Esophagus squamous epithelium (tissue), 4 donors: Measurements from ENCODE around the gene ADAMTSL2.

Experiments
- POLR2A ChIP-seq, 4 donors: fragments of 450-650 bp; IDR thresholded peaks; one replicate each; pipeline ENCODE4 v1.6.1; 2017; ENCODE audit warnings: antibody characterized with exemption in 4 of 4, mild to moderate bottlenecking in 4 of 4, moderate library complexity in 3 of 4
- TF ChIP-seq, protein P1 (sequence below), 6 experiments: fragments of 450-650 bp in 4 of 6; fragments of 200-600 bp in 2 of 6; sonication (generic) in 2 of 6; IDR thresholded peaks; one replicate each; pipeline ENCODE4 v1.5.1; 2016 to 2019; ENCODE audit warnings: antibody characterized with exemption in 6 of 6, mild to moderate bottlenecking in 4 of 6, moderate library complexity in 4 of 6

GRCh38 chr9:133581011-133581410, 46.5 kb downstream of the ADAMTSL2 start:
- TF ChIP-seq, protein P1, sequence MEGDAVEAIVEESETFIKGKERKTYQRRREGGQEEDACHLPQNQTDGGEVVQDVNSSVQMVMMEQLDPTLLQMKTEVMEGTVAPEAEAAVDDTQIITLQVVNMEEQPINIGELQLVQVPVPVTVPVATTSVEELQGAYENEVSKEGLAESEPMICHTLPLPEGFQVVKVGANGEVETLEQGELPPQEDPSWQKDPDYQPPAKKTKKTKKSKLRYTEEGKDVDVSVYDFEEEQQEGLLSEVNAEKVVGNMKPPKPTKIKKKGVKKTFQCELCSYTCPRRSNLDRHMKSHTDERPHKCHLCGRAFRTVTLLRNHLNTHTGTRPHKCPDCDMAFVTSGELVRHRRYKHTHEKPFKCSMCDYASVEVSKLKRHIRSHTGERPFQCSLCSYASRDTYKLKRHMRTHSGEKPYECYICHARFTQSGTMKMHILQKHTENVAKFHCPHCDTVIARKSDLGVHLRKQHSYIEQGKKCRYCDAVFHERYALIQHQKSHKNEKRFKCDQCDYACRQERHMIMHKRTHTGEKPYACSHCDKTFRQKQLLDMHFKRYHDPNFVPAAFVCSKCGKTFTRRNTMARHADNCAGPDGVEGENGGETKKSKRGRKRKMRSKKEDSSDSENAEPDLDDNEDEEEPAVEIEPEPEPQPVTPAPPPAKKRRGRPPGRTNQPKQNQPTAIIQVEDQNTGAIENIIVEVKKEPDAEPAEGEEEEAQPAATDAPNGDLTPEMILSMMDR (IDR thresholded peaks at IDR 0.05) = no peak
- TF ChIP-seq POLR2A (IDR thresholded peaks at IDR 0.05) = no peak
